ENCODE results near the gene ANKS1A. TPM values are rescaled to one million over a fixed set of nuclear protein-coding genes. Genes with fewer than 3 reads are reported as not detected.

The ANKS1A gene
- total and polyA plus RNA-seq, 2 experiments from 2014 or later: 17.5 to 25.4 TPM

- 95% methylated on average over 21 of the region's 21 CpGs for WGBS (ENCODE audit: low lambda C conversion rate, missing lambda C conversion rate)
- H3K27me3 ChIP-seq: no peaks in the 10 kb centered on the region
- H3K27ac ChIP-seq: no peak overlapping the region
- TF ChIP-seq CTCF (IDR thresholded peaks at IDR 0.05; ENCODE audit: poor library complexity) (no peak), EZH2 (IDR thresholded peaks at IDR 0.05; ENCODE audit: borderline replicate concordance) (no peak), EZH2phosphoT487 (IDR thresholded peaks at IDR 0.05; ENCODE audit: low read depth, severe bottlenecking, unreplicated experiment) (no peak)
- no peak overlapping the region for H2AFZ ChIP-seq
- no peaks in the 10 kb centered on the region for H3K4me1 ChIP-seq (ENCODE audit: insufficient read depth)
- DNase-seq (ENCODE audit: low spot score): no peak
- H3K79me2 ChIP-seq: no peaks in the 10 kb centered on the region
- no peak overlapping the region for H3K4me3 ChIP-seq
- no peaks in the 10 kb centered on the region for H3K36me3 ChIP-seq (replicated peaks; ENCODE audit: insufficient read depth, low read depth)
- no peaks in the 10 kb centered on the region for H4K20me1 ChIP-seq (ENCODE audit: insufficient read depth, poor library complexity, severe bottlenecking)
- H3K9me3 ChIP-seq (ENCODE audit: low read depth): no peaks in the 10 kb centered on the region
- no peaks in the 10 kb centered on the region for H3K9me2 ChIP-seq (replicated peaks; ENCODE audit: insufficient read depth)
- H3K4me2 ChIP-seq: no peak overlapping the region
Measured at GRCh38 chr6:35080821-35081425, 191.9 kb downstream of the ANKS1A start.

GRCh38 chr6:35081426-35081851 is 192.4 kb downstream of the ANKS1A start:
- no peak for TF ChIP-seq EZH2phosphoT487 (IDR thresholded peaks at IDR 0.05; ENCODE audit: low read depth, severe bottlenecking, unreplicated experiment)
- no peak for TF ChIP-seq EZH2 (IDR thresholded peaks at IDR 0.05; ENCODE audit: borderline replicate concordance)
- TF ChIP-seq CTCF (IDR thresholded peaks at IDR 0.05; ENCODE audit: poor library complexity): no peak

GRCh38 chr6:35082046-35082732 is 193.1 kb downstream of the ANKS1A start:
- no peaks in the 10 kb centered on the region for H3K4me1 ChIP-seq (ENCODE audit: insufficient read depth)

More at GRCh38 chr6:35081426-35081851, 192.4 kb downstream of the ANKS1A start:
- Histone ChIP-seq H3K4me3 (no peak overlapping the region), H4K20me1 (ENCODE audit: insufficient read depth, poor library complexity, severe bottlenecking) (no peaks in the 10 kb centered on the region), H3K9me3 (ENCODE audit: low read depth) (no peaks in the 10 kb centered on the region), H3K27ac (no peak overlapping the region), H3K9me2 (replicated peaks; ENCODE audit: insufficient read depth) (no peaks in the 10 kb centered on the region), H3K27me3 (no peaks in the 10 kb centered on the region), H3K4me1 (ENCODE audit: insufficient read depth) (no peaks in the 10 kb centered on the region), H3K36me3 (replicated peaks; ENCODE audit: insufficient read depth, low read depth) (no peaks in the 10 kb centered on the region), H3K79me2 (no peaks in the 10 kb centered on the region), H3K4me2 (no peak overlapping the region), H2AFZ (no peak overlapping the region)
- DNase-seq (ENCODE audit: low spot score): no peak
- WGBS (ENCODE audit: low lambda C conversion rate, missing lambda C conversion rate): 66% methylated on average over 13 of the region's 13 CpGs

More at GRCh38 chr6:35082046-35082732, 193.1 kb downstream of the ANKS1A start:
- 83% methylated on average over 19 of the region's 19 CpGs for WGBS (ENCODE audit: low lambda C conversion rate, missing lambda C conversion rate)
- Histone ChIP-seq H3K4me3 (no peak overlapping the region), H3K4me2 (no peak overlapping the region), H4K20me1 (ENCODE audit: insufficient read depth, poor library complexity, severe bottlenecking) (no peaks in the 10 kb centered on the region), H3K79me2 (no peaks in the 10 kb centered on the region), H3K27me3 (no peaks in the 10 kb centered on the region), H3K27ac (no peak overlapping the region), H3K36me3 (replicated peaks; ENCODE audit: insufficient read depth, low read depth) (no peaks in the 10 kb centered on the region), H3K9me3 (ENCODE audit: low read depth) (no peaks in the 10 kb centered on the region), H3K9me2 (replicated peaks; ENCODE audit: insufficient read depth) (no peaks in the 10 kb centered on the region), H2AFZ (no peak overlapping the region)
- DNase-seq (ENCODE audit: low spot score): no peak
- TF ChIP-seq EZH2 (IDR thresholded peaks at IDR 0.05; ENCODE audit: borderline replicate concordance) (no peak), CTCF (IDR thresholded peaks at IDR 0.05; ENCODE audit: poor library complexity) (no peak), EZH2phosphoT487 (IDR thresholded peaks at IDR 0.05; ENCODE audit: low read depth, severe bottlenecking, unreplicated experiment) (no peak)

Measured in hepatocyte (in vitro differentiated cells).